Fibroblast of mammary gland (primary cell): ENCODE data around the gene USP30.
"Not testable (repeated sequence)": the region's sequence is repeated elsewhere in the genome, so short reads cannot be mapped to it uniquely, and the experiment has no call there.

ENCODE experiments used
- DNase-seq: peaks from one replicate; pipeline ENCODE4 v3.0.0-alpha.2; 2010; ENCODE audit warnings: low read depth
- H3K4me3 ChIP-seq: 2 replicates; pipeline ENCODE4 v1.5.1; 2011; ENCODE audit warnings: low read depth, mild to moderate bottlenecking, low read length, moderate library complexity; ENCODE audit not compliant: control insufficient read depth
- TF ChIP-seq, protein P1 (sequence below): conservative IDR thresholded peaks from 2 replicates; pipeline ENCODE4 v1.5.1; 2011; ENCODE audit warnings: low read depth, low read length, inconsistent platforms; ENCODE audit not compliant: control insufficient read depth, insufficient read depth

Gene USP30

GRCh38 chr12:109033239-109034196 is 18.9 kb upstream of the USP30 start:
- TF ChIP-seq, protein P1, sequence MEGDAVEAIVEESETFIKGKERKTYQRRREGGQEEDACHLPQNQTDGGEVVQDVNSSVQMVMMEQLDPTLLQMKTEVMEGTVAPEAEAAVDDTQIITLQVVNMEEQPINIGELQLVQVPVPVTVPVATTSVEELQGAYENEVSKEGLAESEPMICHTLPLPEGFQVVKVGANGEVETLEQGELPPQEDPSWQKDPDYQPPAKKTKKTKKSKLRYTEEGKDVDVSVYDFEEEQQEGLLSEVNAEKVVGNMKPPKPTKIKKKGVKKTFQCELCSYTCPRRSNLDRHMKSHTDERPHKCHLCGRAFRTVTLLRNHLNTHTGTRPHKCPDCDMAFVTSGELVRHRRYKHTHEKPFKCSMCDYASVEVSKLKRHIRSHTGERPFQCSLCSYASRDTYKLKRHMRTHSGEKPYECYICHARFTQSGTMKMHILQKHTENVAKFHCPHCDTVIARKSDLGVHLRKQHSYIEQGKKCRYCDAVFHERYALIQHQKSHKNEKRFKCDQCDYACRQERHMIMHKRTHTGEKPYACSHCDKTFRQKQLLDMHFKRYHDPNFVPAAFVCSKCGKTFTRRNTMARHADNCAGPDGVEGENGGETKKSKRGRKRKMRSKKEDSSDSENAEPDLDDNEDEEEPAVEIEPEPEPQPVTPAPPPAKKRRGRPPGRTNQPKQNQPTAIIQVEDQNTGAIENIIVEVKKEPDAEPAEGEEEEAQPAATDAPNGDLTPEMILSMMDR: no peak
- no peak overlapping the region for H3K4me3 ChIP-seq
- no peak for DNase-seq

DNA sequence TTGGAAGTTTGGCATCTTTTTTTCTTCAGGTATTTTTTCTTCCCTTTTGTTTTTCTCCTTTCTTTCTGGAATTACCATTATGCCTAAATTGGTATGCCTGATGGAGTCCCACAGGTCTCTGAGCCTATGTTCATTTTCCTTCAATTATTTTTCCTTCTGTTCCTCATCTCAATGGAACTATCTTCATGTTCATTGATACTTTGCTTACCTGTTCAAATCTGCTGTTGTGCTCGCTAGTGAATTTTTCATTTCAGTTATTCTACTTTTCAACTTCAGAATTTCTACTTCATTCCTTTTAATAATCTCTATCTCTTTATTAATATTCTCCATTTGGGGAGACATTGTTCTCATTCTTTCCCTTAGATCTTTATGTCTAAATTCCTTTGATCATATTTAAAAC is 15.4 kb upstream of the USP30 start:
- H3K4me3 ChIP-seq: no peak overlapping the region
- DNase-seq: no peak
- TF ChIP-seq, protein P1: no peak

GRCh38 chr12:109044241-109044640 is 8.1 kb upstream of the USP30 start:
- no peak for DNase-seq
- no peak overlapping the region for H3K4me3 ChIP-seq
- TF ChIP-seq, protein P1: no peak

GRCh38 chr12:109047081-109047805 is 5.1 kb upstream of the USP30 start:
- TF ChIP-seq, protein P1: no peak
- H3K4me3 ChIP-seq: no peak overlapping the region
- DNase-seq: peak; percentile 51

GRCh38 chr12:109048706-109049105 is 3.7 kb upstream of the USP30 start:
- H3K4me3 ChIP-seq: not testable (repeated sequence)

GRCh38 chr12:109049794-109050193 is 2.6 kb upstream of the USP30 start:
- DNase-seq, H3K4me3 ChIP-seq: not testable (repeated sequence)

More at GRCh38 chr12:109048706-109049105, 3.7 kb upstream of the USP30 start:
- not testable (repeated sequence) for DNase-seq

- peak overlapping the region; percentile 91 for H3K4me3 ChIP-seq
- no peak for DNase-seq
- TF ChIP-seq, protein P1: no peak
Measured at GRCh38 chr12:109052097-109052413, 321 bp upstream of the USP30 start.
